ENCODE measurements around the gene TRPV4.

The TRPV4 gene

GRCh38 chr12:109775172-109775881 is 57.9 kb downstream of the TRPV4 start:
- DNase-seq (ENCODE audit: low spot score), result peak; percentile 76

- DNase-seq (ENCODE audit: low spot score), result peak; percentile 80
Observed at GRCh38 chr12:109773384-109774011, 59.7 kb downstream of the TRPV4 start.

- DNase-seq (ENCODE audit: low spot score), result peak; percentile 36
Observed at GRCh38 chr12:109772622-109773321, 60.4 kb downstream of the TRPV4 start.

GRCh38 chr12:109771746-109772621 is 61.2 kb downstream of the TRPV4 start:
- DNase-seq (ENCODE audit: low spot score), result no peak

GRCh38 chr12:109770861-109771670 is 62.1 kb downstream of the TRPV4 start:
- no peak for DNase-seq (ENCODE audit: low spot score)

GRCh38 chr12:109770104-109770860 is 62.9 kb downstream of the TRPV4 start:
- no peak for DNase-seq (ENCODE audit: low spot score)

GRCh38 chr12:109768901-109769670 is 64.1 kb downstream of the TRPV4 start:
- DNase-seq (ENCODE audit: low spot score), result no peak

- DNase-seq (ENCODE audit: low spot score), result no peak
Observed at GRCh38 chr12:109767991-109768900, 65.0 kb downstream of the TRPV4 start.

GRCh38 chr12:109767456-109767855 is 65.7 kb downstream of the TRPV4 start:
- no peak for DNase-seq (ENCODE audit: low spot score)

- no peak for DNase-seq (ENCODE audit: low spot score)
Observed at GRCh38 chr12:109766251-109766778, 66.9 kb downstream of the TRPV4 start.

GRCh38 chr12:109765446-109765810 is 67.8 kb downstream of the TRPV4 start:
- no peak for DNase-seq (ENCODE audit: low spot score)

GRCh38 chr12:109764776-109765445 is 68.3 kb downstream of the TRPV4 start:
- DNase-seq (ENCODE audit: low spot score), result no peak

- DNase-seq (ENCODE audit: low spot score), result no peak
Observed at GRCh38 chr12:109764123-109764522, 69.1 kb downstream of the TRPV4 start.

- DNase-seq (ENCODE audit: low spot score), result peak; percentile 69
Observed at GRCh38 chr12:109763201-109763841, 69.9 kb downstream of the TRPV4 start.

GRCh38 chr12:109762673-109763191 is 70.5 kb downstream of the TRPV4 start:
- DNase-seq (ENCODE audit: low spot score), result no peak

- DNase-seq (ENCODE audit: low spot score), result no peak
Observed at GRCh38 chr12:109762071-109762672, 71.0 kb downstream of the TRPV4 start.
